Activated T-helper 1 cell treated with anti-CD3 and anti-CD28 coated beads, Interleukin-2, amount 50 U/mL, for 16 hours (primary cell): ENCODE results near the gene TLN1.

Experiments used
- DNase-seq, 2 donors: peaks; one replicate each; pipeline ENCODE4 v3.0.0-alpha.2; 2020; ENCODE audit warnings: low read depth in 1 of 2, low spot score in 1 of 2

TLN1 gene, protein sequence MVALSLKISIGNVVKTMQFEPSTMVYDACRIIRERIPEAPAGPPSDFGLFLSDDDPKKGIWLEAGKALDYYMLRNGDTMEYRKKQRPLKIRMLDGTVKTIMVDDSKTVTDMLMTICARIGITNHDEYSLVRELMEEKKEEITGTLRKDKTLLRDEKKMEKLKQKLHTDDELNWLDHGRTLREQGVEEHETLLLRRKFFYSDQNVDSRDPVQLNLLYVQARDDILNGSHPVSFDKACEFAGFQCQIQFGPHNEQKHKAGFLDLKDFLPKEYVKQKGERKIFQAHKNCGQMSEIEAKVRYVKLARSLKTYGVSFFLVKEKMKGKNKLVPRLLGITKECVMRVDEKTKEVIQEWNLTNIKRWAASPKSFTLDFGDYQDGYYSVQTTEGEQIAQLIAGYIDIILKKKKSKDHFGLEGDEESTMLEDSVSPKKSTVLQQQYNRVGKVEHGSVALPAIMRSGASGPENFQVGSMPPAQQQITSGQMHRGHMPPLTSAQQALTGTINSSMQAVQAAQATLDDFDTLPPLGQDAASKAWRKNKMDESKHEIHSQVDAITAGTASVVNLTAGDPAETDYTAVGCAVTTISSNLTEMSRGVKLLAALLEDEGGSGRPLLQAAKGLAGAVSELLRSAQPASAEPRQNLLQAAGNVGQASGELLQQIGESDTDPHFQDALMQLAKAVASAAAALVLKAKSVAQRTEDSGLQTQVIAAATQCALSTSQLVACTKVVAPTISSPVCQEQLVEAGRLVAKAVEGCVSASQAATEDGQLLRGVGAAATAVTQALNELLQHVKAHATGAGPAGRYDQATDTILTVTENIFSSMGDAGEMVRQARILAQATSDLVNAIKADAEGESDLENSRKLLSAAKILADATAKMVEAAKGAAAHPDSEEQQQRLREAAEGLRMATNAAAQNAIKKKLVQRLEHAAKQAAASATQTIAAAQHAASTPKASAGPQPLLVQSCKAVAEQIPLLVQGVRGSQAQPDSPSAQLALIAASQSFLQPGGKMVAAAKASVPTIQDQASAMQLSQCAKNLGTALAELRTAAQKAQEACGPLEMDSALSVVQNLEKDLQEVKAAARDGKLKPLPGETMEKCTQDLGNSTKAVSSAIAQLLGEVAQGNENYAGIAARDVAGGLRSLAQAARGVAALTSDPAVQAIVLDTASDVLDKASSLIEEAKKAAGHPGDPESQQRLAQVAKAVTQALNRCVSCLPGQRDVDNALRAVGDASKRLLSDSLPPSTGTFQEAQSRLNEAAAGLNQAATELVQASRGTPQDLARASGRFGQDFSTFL (N-terminal part only)

DNA sequence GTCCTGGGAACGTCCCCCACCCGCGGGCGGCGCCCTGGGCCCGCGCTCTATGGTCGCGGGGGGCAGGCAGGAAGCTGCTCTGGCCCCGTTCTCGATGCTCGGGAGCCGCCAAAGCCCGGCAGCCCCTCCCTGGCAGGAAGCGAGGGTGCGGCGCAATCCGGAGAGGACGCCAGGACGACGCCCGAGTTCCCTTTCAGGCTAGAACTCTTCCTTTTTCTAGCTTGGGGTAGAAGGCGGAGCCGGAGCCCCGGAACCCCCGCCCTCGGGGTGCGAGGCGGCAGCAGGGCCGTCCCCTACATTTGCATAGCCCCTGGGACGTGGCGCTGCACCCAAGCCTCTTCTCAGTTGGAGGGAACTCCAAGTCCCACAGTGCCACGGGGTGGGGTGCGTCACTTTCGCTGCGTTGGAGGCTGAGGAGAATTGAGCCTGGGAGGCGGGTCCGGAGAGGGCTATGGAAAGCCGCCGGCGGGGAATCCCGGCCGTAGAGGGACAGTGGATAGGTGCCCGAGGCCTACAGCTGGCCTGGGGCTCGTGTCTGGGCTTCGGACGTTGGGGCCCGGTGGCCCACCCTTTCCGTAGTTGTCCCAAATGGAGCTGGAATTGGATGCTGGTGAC, at the start of gene TLN1, which contains the start of gene CREB3:
Gene TLN1, minus strand, starts transcription at position 11 of the 615 bp plus-strand sequence. CDS start 6,501 bp downstream, outside the sequence.
Gene CREB3, plus strand, starts transcription at position 482 of the 615 bp plus-strand sequence. Its CDS starts 107 bp downstream, at position 589.
- peak; percentile 95 for DNase-seq

DNA sequence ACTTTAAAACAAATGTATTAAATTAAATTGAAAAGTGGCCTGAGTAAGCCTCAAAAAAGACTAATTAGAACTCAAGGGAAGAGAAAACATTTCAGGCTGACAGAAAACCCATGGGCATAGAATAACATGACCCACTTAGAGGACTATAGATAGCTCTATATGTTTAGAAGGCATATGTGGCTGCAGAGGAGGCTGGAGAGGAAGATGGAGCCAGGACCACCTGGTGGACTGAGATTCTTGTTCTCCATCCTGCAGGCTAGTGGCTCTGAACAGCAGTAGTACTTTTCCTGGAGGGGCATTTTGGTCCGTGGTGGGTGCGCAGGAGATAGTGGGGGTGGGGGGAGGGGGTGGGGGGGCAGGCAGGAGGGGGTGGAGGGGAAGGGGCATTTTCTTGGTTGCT, 49.1 kb upstream of the TLN1 start:
- DNase-seq = no peak

DNA sequence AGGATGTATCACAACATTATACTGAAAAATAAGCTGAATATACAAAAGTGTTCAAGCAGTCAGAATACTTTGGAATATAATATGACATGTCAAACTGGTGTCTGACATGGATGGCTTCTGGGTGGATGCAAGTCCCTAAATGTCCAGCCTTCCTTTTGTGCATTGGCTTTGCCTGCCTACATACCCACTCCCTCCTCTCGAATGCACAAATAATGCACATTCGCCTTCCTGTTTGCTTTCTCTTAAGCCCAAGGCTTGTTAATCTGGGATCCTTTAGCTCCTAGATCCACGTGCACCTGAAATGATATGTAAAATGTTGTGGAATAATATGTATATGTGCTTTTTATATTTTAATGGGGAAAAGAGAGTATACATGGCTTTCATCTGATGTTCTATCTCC, 46.5 kb upstream of the TLN1 start:
- no peak for DNase-seq

DNA sequence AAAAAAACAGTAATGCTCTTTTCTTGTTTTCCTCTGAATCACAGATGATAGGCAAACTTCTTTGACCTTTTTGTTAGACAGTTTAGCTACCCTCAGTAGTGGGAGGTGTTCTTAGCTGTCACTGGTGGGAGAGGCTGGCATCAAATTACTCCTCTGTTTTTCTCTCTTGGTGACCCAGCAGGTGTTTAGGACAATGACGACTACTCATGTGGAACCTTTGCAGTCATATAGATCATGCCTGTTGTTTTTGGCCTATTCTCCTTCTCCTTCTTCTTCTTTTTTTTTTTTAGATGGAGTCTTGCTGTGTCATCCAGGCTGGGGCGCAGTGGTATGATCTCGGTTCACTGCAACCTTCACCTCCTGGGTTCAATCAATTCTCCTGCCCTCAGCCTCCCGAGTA, 44.0 kb upstream of the TLN1 start:
- no peak for DNase-seq

DNA sequence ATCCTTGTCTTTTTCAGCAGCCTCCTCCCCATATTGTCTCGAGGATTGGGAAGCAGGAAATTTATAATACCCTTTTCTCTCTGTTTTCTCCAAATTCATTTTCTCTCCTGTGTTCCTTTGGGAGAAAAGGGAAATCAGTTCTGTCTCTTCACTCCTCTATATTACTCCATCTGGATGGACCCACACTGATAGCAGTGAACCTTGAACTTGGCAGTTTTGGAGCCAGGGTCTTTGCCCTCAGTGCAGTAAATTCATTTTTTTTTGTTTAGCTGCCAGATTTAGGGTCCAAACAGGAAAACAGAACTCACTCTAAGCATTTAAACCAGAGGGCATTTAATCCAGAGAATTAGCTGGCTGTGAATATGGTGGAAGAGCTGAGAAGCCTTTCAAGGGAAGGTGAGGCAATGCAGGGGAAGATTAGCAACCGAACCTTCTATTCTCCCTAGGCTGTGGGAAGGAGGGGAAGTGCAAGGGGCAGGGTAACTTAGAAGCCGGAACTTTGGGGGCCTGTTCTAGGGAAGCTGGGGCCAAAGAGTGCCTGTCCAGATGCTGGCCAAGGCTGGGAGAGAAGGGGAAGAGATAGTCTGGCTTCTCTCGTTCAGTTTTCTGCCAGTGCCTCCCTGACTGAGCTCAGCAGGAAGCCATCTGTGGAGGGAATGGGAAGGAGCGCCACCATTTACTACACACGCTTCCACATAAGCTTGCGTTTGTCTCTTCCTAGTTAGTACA, 43.1 kb upstream of the TLN1 start:
- no peak for DNase-seq

DNA sequence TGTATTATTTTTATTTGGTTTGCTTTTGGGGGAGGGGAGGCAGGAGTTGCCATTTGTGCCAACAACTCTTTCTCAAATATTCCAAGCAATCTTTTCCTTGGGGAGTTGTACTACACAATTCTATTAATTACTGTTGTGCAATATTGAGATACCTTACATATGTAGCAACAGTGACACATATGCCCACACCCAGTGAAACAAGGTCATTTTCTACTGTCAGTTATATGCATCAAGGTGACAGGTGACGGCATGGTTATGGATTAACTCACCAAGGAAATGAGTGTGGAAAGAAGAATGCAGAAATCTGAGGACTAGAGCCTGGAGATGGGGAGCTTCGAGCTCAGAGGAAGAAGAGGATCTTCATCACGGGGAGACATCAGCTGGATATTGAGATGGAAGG, 39.9 kb upstream of the TLN1 start:
- DNase-seq = no peak

DNA sequence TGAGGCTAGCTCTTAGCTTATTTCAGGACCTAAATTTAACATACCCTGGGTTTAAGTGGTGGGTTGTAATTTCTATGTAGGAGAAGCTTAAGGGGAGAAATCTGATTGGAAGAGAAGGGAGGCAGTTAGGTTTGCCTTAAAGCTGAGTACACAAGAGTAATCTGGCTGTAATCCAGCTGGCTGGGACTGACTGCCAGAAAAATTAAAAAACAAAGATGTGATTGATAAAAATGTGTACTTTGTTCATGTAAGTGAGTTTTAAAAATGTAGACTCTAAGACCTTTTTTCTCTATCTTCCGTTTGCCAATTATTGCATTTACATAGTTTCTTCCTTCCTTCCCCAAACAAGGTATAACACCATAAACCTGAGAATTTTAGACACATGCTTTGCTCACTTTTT, 39.5 kb upstream of the TLN1 start:
- no peak for DNase-seq

DNA sequence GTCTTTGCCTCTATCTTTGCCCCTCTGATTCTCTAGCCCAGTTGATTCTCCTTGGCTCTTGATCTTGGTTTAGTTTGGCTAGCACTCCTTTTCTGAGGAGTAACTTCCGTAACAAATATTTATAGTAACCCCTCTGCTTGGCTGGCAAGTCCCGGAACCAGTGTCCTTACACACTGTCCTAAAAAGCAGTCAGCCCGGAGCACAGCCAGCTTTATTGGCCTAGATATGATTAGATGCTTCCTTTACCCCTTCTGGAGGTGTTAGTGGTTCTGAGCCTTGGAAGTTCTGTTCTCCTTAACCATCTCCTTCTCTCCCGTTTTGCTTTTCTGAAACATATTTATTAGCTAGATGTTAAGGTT, 39.1 kb upstream of the TLN1 start:
- DNase-seq = no peak

DNA sequence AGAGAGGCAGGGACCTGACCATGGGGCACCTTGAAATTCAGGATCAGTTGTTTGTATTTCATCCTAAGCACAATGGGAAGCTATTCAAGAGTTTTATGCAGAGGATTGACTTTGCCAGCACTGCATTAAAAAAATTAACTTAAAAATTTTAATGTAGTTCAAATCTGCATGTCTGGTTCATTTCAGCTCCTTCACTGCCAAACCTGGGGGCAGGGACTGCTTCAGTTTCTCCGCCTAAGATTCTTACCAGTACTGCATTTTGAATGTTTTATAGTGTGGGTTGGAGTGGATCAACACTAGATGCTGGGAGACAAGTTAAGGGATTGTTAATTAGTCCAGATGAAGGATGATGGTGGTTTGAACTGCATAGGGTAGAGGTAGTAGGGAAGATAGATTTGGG, 37.8 kb upstream of the TLN1 start:
- DNase-seq = no peak

DNA sequence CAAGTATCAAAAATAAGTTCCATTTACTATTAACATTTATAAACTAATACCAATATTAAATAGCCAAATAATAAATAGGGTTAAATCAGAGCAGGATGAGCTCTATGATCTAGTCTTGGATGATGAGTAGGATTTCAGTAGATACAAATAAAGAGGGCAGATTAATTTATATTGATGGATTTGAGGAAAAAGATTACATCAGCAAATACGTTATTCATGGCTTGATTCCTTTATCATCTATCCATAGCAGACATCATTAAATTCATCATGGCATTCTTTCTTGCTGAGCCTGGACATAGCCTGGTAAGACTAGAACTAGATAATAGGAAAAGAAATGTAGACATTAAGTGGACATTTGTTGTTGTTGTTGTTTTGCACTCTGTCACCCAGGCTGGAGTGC, 35.5 kb upstream of the TLN1 start:
- DNase-seq = no peak

DNA sequence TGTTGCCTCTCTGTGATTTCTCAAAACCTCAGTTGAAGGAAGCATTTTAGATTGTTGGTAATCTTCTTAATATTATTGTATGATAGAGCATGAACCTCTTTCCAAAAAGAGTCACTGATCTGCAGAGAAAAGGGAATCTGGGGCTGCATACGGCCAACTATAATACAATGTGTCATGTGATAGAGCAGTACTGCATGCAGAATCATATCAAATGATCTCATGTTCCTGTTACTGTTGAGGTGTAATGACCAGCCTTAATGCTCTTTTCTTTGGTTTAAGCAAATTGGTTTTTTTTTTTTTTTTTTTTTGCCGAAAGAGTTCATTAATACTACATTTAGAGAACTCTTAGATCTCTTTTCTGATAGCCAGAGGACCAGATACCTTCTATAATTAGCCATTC, 35.0 kb upstream of the TLN1 start:
- no peak for DNase-seq

DNA sequence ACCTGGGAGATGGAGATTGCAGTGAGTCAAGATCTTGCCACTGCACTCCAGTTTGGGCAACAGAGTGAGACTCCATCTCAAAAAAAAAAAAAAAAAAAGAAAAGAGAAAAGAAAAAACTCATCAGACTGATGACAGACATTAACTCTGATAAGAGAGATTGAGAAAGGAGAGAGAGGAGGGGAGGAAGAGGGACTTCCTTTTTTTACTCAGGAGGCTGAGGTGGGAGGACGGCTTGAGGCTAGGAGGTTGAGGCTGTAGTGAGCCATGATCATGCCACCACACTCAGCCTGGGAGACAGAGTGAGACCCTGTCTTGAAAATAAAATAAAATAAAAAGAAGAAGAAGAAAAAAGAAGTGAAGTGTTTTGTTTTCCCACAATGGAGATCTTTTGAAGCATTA, 31.8 kb upstream of the TLN1 start:
- DNase-seq = no peak

DNA sequence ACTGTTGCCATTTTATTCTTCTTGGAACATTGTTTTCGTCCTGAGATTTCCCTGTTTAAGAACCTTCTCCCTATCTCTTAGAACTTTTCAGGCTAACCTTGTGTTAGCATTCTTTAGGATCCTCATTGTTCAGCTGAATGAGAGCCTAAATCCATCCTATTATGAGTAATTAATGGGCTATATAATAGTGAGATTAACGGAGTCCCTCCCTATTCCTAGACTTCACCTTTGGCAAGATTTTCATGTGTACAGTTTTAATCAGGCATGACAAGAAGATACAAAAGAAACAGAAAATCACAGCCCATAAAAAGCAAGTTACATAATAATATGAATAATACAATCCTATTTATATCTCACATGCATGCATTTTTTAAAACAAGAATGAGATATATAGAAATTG, 31.2 kb upstream of the TLN1 start:
- DNase-seq = no peak

DNA sequence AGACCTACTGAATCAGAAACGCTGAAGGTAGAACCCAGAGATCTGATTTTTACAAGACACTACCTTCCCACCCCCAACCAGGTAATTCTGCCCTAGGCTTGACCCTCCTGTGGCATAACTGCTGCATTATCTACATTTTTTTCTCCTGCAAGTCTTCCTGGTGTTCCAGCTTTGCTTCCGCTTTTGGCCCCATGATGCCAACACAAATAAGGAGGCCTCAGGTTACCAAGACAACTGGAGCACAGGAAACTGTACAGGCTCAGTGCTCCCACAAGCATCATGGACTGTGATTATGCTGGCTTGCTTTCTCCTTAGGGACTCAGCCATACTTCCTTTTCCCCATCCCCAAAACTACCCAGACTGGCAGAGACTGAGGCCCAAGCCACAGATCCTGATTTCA, 28.7 kb upstream of the TLN1 start:
- DNase-seq = no peak

DNA sequence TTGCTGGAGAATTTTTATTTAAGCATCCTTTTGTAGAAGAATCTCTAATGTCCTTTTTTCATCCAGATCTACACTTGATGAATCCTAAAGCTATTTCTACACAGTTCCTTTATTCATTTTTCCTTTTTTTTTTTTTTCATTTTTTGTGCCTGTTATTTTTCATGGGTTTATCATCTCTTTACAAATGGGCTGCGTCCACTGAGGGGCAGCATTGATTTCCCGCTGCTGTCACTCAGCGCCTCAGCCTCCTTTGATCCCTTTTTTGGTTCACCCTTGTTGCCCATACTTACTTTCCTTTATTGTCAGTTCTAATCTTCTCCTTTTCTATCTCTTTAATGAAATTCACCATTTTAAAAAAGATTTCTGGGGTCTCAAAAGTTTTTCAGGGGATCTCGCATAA, 27.8 kb upstream of the TLN1 start:
- DNase-seq = no peak

DNA sequence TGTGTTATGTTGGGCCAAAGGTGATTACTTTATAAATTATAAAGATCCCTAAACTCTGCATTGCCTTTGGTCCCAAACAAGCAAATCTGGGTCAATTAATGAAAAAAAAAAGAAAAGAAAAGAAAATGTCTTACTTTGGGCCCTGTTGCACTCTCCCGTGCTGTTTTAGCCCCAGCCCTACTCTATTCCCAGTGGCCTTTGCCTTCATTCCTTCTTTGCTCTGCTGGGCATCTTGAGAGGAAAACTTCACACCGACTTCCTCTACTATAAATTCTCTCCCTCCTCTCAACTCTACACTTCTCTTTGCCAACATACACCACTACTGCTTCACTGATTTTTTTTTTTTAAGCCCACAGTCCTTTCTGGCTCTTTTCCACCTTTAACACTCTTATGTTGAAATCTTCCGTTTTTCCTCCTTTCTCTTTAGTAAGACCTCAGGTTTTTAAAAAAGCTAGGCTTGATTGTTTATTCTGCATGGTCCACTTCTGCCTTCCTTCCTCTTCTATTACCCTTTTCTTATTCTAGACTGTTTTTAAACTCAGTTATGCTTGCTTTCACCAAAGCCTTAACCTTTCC, 26.6 kb upstream of the TLN1 start:
- DNase-seq = no peak

DNA sequence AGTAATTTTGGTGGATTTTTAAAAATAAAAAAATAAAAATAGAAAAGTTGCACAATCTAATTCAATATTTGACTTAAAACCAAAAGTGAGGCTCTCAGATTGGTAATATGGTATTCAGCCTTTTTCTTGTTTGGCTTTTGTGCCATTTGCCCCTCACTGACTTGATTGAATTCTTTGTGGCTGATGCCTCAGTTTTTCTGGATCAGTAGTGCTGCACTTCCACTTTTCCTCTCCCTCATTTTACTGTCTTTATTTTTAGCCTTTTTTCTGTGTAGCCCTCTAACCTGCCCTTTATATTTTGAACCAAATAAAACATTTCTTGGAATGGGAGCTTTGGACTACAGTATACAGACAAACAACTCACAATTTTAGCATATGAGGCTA, 25.9 kb upstream of the TLN1 start:
- DNase-seq = no peak

DNA sequence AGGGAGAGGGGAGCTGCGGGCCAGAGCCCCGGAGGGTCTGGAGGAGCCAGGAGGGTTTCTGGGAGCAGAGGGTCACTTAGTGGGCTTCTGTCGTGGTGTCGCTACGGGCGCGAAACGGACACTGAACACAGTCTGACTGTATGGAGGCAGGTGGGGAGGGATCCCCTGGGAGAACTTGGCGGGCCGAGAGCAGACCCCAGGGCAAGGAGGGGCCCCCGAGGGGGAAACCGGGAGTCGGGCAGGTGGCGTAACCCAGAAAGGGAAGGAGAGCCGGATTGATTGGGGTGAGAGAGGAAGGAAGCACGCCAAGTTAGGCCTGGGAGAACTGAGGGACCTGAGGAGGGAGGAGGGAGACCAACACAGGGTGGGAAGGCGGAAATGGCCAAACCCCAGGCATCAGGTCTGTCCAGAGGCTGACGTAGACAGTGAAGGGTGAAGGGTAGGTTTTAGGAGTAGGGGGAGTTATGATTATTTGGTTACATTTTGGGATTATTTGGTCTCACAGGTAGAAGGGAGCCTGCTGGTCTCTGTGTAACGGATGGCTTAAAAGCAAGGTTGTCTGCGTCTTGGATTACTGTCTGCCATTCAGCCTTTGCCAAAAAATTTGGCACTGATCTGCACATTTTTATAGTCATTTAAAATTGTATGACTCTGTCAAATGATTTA, 25.4 kb upstream of the TLN1 start:
- DNase-seq = no peak
